Peyer's patch (tissue), 4 donors: ENCODE results near the gene SENP8. TPM values are rescaled to one million over a fixed set of nuclear protein-coding genes. Genes with fewer than 3 reads are reported as not detected.

ENCODE experiments used
- DNase-seq, 3 donors: peaks; one replicate each; pipeline ENCODE4 v3.0.0-alpha.2; 2017 to 2019
- H3K27ac ChIP-seq, 4 donors: fragments of 200-600 bp; sonication (generic); one replicate each; pipeline ENCODE4 v1.5.1; 2016 to 2019
- H3K27me3 ChIP-seq, 2 donors: fragments of 200-600 bp; sonication (generic); one replicate each; pipeline ENCODE4 v1.5.1; 2019
- H3K36me3 ChIP-seq, 3 donors: fragments of 200-600 bp; sonication (generic); one replicate each; pipeline ENCODE4 v1.5.1; 2016 to 2019
- H3K4me1 ChIP-seq, 4 donors: fragments of 200-600 bp; sonication (generic); one replicate each; pipeline ENCODE4 v1.5.1; 2016 to 2019
- H3K4me3 ChIP-seq, 4 donors: fragments of 200-600 bp; sonication (generic); 1 replicate in 3 of 4; 2 replicates in 1 of 4; pipeline ENCODE4 v1.5.1; 2016 to 2019; ENCODE audit warnings: mild to moderate bottlenecking in 1 of 4
- H3K9me3 ChIP-seq, 4 donors: fragments of 200-600 bp; sonication (generic); one replicate each; pipeline ENCODE4 v1.5.1; 2016 to 2019; ENCODE audit warnings: mild to moderate bottlenecking in 1 of 4
- POLR2A ChIP-seq, 2 donors: fragments of 450-650 bp; IDR thresholded peaks; one replicate each; pipeline ENCODE4 v1.5.1; 2017; ENCODE audit warnings: antibody characterized with exemption in 2 of 2, mild to moderate bottlenecking in 2 of 2, moderate library complexity in 2 of 2
- total RNA-seq, 4 donors: library from RNA; depleted of rRNA; stranded (reverse); fragments of >200 nt; gene quantifications; one replicate each; pipeline ENCODE4 v1.1.0, GENCODE V29; 2016
- TF ChIP-seq, protein P1 (sequence below), 6 experiments: fragments of 450-650 bp in 4 of 6; fragments of 200-600 bp in 2 of 6; sonication (generic) in 1 of 6; IDR thresholded peaks; one replicate each; pipeline ENCODE4 v1.5.1; 2017 to 2019; ENCODE audit warnings: antibody characterized with exemption in 6 of 6, mild to moderate bottlenecking in 3 of 6, moderate library complexity in 1 of 6

SENP8 gene
- total RNA-seq, 4 donors from 2014 or later: 0.88 to 2.4 (median 0.95) TPM; not detected in 1

DNA sequence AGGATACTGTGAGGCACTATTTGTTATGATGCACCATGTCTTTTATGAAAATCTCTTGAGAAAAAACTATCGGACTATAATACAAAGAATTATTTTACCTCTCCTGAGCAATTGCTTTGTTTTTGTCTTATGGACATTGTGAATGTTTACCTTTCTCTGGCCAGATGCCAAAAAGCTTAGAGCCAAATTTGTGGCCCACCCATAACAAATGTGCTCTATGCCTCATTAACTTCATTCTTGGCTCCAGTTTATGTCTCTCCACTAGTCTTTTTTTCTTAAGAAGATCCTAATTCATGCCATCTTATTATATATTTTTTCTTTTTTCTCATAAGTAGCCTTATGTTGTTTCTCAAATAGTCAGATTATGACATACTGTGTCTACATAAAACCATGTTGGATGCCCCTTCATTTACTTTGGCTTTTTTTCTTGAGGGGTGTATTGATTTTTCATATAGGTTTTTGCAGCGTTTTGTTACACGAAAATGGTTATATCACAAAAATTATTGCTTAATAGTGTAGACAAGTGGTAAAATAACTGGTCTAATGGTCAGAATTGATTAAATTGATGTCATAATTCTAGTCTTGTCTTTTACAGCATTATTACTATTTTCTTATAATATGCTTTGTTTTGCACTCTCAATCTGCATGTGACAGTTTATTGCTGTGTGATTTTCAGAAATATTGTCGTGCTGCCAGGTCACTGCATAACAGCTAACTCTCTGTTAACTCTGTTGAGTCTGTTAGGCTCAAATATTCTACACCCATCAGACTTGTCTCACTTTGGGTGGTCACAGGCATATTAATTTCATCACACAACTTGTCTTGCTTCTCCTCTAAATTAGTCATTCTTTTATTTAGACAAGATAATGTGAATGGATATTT, 18.2 kb downstream of the SENP8 start:
- Histone ChIP-seq H3K4me1 (no peaks in the 10 kb centered on the region), H3K27ac (no peak overlapping the region), H3K27me3 (no peaks in the 10 kb centered on the region), H3K9me3 (no peaks in the 10 kb centered on the region), H3K36me3 (no peaks in the 10 kb centered on the region), H3K4me3 (no peak overlapping the region)
- no peak for DNase-seq
- TF ChIP-seq, protein P1, sequence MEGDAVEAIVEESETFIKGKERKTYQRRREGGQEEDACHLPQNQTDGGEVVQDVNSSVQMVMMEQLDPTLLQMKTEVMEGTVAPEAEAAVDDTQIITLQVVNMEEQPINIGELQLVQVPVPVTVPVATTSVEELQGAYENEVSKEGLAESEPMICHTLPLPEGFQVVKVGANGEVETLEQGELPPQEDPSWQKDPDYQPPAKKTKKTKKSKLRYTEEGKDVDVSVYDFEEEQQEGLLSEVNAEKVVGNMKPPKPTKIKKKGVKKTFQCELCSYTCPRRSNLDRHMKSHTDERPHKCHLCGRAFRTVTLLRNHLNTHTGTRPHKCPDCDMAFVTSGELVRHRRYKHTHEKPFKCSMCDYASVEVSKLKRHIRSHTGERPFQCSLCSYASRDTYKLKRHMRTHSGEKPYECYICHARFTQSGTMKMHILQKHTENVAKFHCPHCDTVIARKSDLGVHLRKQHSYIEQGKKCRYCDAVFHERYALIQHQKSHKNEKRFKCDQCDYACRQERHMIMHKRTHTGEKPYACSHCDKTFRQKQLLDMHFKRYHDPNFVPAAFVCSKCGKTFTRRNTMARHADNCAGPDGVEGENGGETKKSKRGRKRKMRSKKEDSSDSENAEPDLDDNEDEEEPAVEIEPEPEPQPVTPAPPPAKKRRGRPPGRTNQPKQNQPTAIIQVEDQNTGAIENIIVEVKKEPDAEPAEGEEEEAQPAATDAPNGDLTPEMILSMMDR (IDR thresholded peaks at IDR 0.05): no peak
- TF ChIP-seq POLR2A (IDR thresholded peaks at IDR 0.05): no peak

DNA sequence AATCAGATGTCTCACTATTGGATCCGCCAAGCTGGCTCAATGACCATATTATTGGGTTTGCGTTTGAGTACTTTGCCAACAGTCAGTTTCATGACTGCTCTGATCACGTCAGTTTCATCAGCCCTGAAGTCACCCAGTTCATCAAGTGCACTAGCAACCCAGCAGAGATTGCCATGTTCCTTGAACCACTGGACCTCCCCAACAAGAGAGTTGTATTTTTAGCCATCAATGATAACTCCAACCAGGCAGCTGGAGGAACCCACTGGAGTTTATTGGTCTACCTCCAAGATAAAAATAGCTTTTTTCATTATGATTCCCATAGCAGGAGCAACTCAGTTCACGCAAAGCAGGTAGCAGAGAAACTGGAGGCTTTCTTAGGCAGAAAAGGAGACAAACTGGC, 21.5 kb downstream of the SENP8 start:
- TF ChIP-seq, protein P1 (IDR thresholded peaks at IDR 0.05): no peak
- no peak for TF ChIP-seq POLR2A (IDR thresholded peaks at IDR 0.05)
- no peak for DNase-seq
- H3K4me3 ChIP-seq: no peak overlapping the region
- H3K36me3 ChIP-seq: no peaks in the 10 kb centered on the region
- H3K27ac ChIP-seq: no peak overlapping the region
- no peaks in the 10 kb centered on the region for H3K4me1 ChIP-seq
- H3K9me3 ChIP-seq: no peaks in the 10 kb centered on the region
- no peaks in the 10 kb centered on the region for H3K27me3 ChIP-seq

DNA sequence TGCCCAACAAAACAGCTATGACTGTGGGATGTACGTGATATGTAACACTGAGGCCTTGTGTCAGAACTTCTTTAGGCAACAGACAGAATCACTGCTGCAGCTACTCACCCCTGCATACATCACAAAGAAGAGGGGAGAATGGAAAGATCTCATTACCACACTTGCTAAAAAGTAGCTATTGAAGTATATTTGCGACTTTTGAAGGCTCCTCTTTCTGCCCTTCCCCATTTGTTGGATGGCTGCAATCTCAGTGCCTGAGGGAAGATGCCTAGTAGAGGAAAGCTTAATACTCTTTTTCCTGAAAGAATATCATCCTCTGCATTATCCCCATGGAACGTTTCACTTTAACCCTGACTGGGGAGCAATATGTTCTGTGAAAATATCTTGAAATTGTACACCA, 21.9 kb downstream of the SENP8 start:
- Histone ChIP-seq H3K27ac (no peak overlapping the region), H3K4me1 (no peaks in the 10 kb centered on the region), H3K27me3 (no peaks in the 10 kb centered on the region), H3K9me3 (no peaks in the 10 kb centered on the region), H3K4me3 (no peak overlapping the region), H3K36me3 (no peaks in the 10 kb centered on the region)
- TF ChIP-seq, protein P1 (IDR thresholded peaks at IDR 0.05): no peak
- TF ChIP-seq POLR2A (IDR thresholded peaks at IDR 0.05): no peak
- no peak for DNase-seq

DNA sequence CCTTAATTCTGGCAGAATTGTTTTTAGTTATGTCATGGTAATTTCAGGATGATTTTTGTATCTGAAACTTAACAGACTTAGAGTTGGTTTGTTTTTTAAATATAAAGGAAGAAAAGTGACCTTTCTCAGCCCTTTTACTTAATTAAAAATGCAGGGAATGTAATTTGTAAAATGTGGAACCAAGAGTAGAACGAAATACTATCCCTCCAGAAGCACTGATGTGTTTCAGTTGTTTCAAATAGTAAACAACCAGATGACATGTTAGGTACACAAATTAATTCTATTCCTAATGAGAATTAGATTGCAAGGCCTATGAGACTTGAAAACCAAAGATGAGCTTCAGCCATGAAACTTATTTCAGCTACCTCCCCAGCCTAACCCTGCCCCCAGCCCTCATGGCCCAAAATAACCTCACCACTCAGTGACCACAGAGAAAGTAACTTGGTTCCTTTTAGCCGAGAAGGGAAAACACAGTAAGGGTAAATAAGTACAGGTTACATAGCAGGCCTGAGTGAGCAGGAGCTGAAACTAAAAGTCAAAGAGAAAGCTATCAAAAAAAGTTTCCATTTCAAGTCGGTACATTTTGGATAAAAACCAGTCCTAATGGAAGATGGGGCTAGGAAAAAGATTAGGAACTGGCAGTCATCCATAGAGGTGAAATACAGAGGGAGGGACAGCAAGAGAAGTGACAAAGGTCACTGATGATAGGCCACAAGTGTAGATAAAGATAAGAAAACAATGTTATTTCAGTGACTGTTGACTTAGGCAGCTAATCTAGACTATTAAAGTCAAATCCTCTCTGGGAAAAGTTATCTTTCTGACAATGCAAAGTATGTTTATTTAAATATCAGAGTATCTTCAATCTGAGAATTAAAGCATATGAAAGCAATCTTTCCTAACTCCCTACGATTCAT, 23.2 kb downstream of the SENP8 start:
- Histone ChIP-seq H3K36me3 (no peaks in the 10 kb centered on the region), H3K27ac (no peak overlapping the region), H3K4me1 (no peaks in the 10 kb centered on the region), H3K9me3 (no peaks in the 10 kb centered on the region), H3K4me3 (no peak overlapping the region), H3K27me3 (no peaks in the 10 kb centered on the region)
- TF ChIP-seq, protein P1 (IDR thresholded peaks at IDR 0.05): no peak
- no peak for TF ChIP-seq POLR2A (IDR thresholded peaks at IDR 0.05)
- DNase-seq: peak in 1 of 3 donors; percentile 42

DNA sequence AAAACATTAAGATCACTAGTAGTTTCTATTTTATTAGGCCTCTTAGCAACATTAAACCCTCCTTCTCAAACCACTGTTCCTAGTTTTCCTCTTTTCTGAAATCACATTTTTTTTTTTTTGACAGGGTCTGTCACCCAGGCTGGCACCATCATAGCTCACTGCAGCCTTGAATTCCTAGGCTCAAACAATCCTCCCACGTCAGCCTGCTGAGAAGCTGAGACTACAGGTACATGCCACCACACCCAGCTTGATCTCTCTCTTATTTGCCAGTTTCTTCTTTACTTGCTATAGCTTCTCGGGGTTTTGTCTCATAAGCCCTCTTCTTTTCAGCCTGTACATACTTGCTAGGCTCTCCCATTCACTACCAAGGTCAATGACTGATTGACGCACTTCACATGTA, 28.0 kb downstream of the SENP8 start:
- no peaks in the 10 kb centered on the region for H3K27me3 ChIP-seq
- TF ChIP-seq, protein P1 (IDR thresholded peaks at IDR 0.05): no peak
- TF ChIP-seq POLR2A (IDR thresholded peaks at IDR 0.05): no peak
- H3K36me3 ChIP-seq: no peaks in the 10 kb centered on the region
- H3K4me3 ChIP-seq: no peak overlapping the region
- H3K4me1 ChIP-seq: no peaks in the 10 kb centered on the region
- H3K27ac ChIP-seq: no peak overlapping the region
- no peak for DNase-seq
- H3K9me3 ChIP-seq: no peaks in the 10 kb centered on the region
